SK-N-SH (cell line): ENCODE measurements around the gene TMEM63C. TPM values are rescaled to one million over a fixed set of nuclear protein-coding genes. Genes with fewer than 3 reads are reported as not detected.

Experiments used
- CTCF ChIA-PET: fragments of 300-600, 350-600 bp; formaldehyde crosslinking; extraction: SDS; loops from one replicate; lab custom pipeline; 2021; lab: Yijun Ruan, JAX
- POLR2A ChIA-PET: fragments of 350-600 bp; sonication (Branson Sonifier 250); formaldehyde crosslinking; extraction: SDS; loops from one replicate; lab custom pipeline; 2020; ENCODE audit warnings: antibody characterized with exemption, inconsistent platforms; lab: Yijun Ruan, JAX
- DNase-seq: peaks from one replicate; pipeline ENCODE4 v3.0.0; 2012
- H2AFZ ChIP-seq: fragments of 200-600 bp; sonication (generic); 2 replicates; pipeline ENCODE4 v1.8.1; 2016; ENCODE audit warnings: antibody characterized with exemption, mild to moderate bottlenecking, low read depth
- H3F3A ChIP-seq: fragments of 200-600 bp; sonication (generic); replicated peaks from 2 replicates; pipeline ENCODE3; 2016; ENCODE audit warnings: antibody characterized with exemption, mild to moderate bottlenecking; ENCODE audit not compliant: insufficient read depth
- H3K27ac ChIP-seq, 2 experiments: fragments of 200-500 bp in 1 of 2; fragments of 200-600 bp in 1 of 2; sonication (Bioruptor generic) in 1 of 2; sonication (generic), shearing (Covaris generic) in 1 of 2; 2 replicates each; pipeline versions ENCODE4 v1.5.1 to v1.6.1; 2014 to 2016; ENCODE audit warnings: low read depth in 2 of 2, inconsistent platforms in 1 of 2, low read length in 1 of 2, mild to moderate bottlenecking in 1 of 2, mixed read lengths in 1 of 2
- H3K27me3 ChIP-seq: fragments of 200-600 bp; sonication (generic), shearing (Covaris generic); 2 replicates; pipeline ENCODE4 v1.6.1; 2016; ENCODE audit warnings: mixed run types; ENCODE audit not compliant: insufficient read depth
- H3K36me3 ChIP-seq, 2 experiments: fragments of 200-500 bp in 1 of 2; fragments of 200-600 bp in 1 of 2; sonication (Bioruptor generic) in 1 of 2; sonication (generic) in 1 of 2; replicated peaks in 1 of 2; 2 replicates each; pipeline versions ENCODE3 to v1.5.1; 2014 to 2016; ENCODE audit warnings: low read length in 1 of 2, mild to moderate bottlenecking in 1 of 2; ENCODE audit not compliant: insufficient read depth in 2 of 2, control insufficient read depth in 1 of 2
- H3K4me1 ChIP-seq, 2 experiments: fragments of 200-500 bp in 1 of 2; fragments of 200-600 bp in 1 of 2; sonication (Bioruptor generic) in 1 of 2; sonication (generic), shearing (Covaris generic) in 1 of 2; 2 replicates each; pipeline versions ENCODE4 v1.5.1 to v1.6.1; 2014 to 2016; ENCODE audit warnings: low read depth in 1 of 2, low read length in 1 of 2, mixed run types in 1 of 2; ENCODE audit not compliant: insufficient read depth in 2 of 2, control insufficient read depth in 1 of 2
- H3K4me2 ChIP-seq: fragments of 200-600 bp; sonication (generic), shearing (Covaris generic); 2 replicates; pipeline ENCODE4 v1.6.1; 2017; ENCODE audit warnings: mixed run types
- H3K4me3 ChIP-seq, 2 experiments: fragments of 200-500 bp in 1 of 2; fragments of 200-600 bp in 1 of 2; sonication (Bioruptor generic) in 1 of 2; sonication (generic), shearing (Covaris generic) in 1 of 2; 2 replicates each; pipeline versions ENCODE4 v1.5.1 to v1.8.1; 2014 to 2016; ENCODE audit warnings: low read depth in 2 of 2, inconsistent platforms in 1 of 2, low read length in 1 of 2, mild to moderate bottlenecking in 1 of 2, mixed read lengths in 1 of 2, moderate library complexity in 1 of 2
- H3K79me2 ChIP-seq: fragments of 200-600 bp; sonication (generic); 2 replicates; pipeline ENCODE4 v1.8.1; 2017; ENCODE audit warnings: mild to moderate bottlenecking; ENCODE audit not compliant: insufficient read depth
- H3K9ac ChIP-seq: fragments of 200-600 bp; sonication (generic); 2 replicates; pipeline ENCODE4 v1.6.1; 2017; ENCODE audit warnings: mixed run types
- H3K9me2 ChIP-seq: fragments of 200-600 bp; sonication (generic); 2 replicates; pipeline ENCODE4 v1.6.1; 2017; ENCODE audit warnings: mixed run types
- H3K9me3 ChIP-seq: fragments of 200-600 bp; sonication (generic); 2 replicates; pipeline ENCODE4 v1.6.1; 2017; ENCODE audit warnings: mixed run types, mild to moderate bottlenecking, moderate library complexity
- H4K20me1 ChIP-seq: fragments of 200-600 bp; sonication (generic); 2 replicates; pipeline ENCODE4 v1.6.1; 2017; ENCODE audit warnings: mild to moderate bottlenecking, mixed run types; ENCODE audit not compliant: insufficient read depth
- EZH2phosphoT487 ChIP-seq: fragments of 200-600 bp; sonication (generic); IDR thresholded peaks from 2 replicates; pipeline ENCODE4 v1.6.1; 2017; ENCODE audit warnings: low read depth, mixed run types, mild to moderate bottlenecking, antibody characterized with exemption, moderate library complexity, borderline replicate concordance
- GABPA ChIP-seq: IDR thresholded peaks from 2 replicates; pipeline ENCODE4 v1.4.0; 2012; ENCODE audit warnings: low read depth, mild to moderate bottlenecking
- JUND ChIP-seq: IDR thresholded peaks from 2 replicates; pipeline ENCODE4 v1.4.0; 2012
- MAX ChIP-seq: IDR thresholded peaks from 2 replicates; pipeline ENCODE4 v1.4.0; 2012; ENCODE audit warnings: low read depth
- NFIC ChIP-seq: IDR thresholded peaks from 2 replicates; pipeline ENCODE4 v1.4.0; 2012; ENCODE audit warnings: borderline replicate concordance
- REST ChIP-seq: IDR thresholded peaks from 2 replicates; pipeline ENCODE4 v1.6.1; 2012; ENCODE audit warnings: mild to moderate bottlenecking, low read depth, low read length, moderate library complexity
- RXRA ChIP-seq: IDR thresholded peaks from 2 replicates; pipeline ENCODE4 v1.4.0; 2012; ENCODE audit warnings: low read depth, mild to moderate bottlenecking, borderline replicate concordance
- SMC3 ChIP-seq: IDR thresholded peaks from 2 replicates; pipeline ENCODE4 v1.6.1; 2012; ENCODE audit warnings: low read depth, low read length, improper control_type of control experiment
- YY1 ChIP-seq: IDR thresholded peaks from 2 replicates; pipeline ENCODE4 v1.4.0; 2012; ENCODE audit warnings: low read depth, mild to moderate bottlenecking
- WGBS: methylation state at CpG from one replicate; pipeline ENCODE4 v1.1.6; 2017; ENCODE audit warnings: low lambda C conversion rate; 5-methylcytosine and 5-hydroxymethylcytosine counted together
- polyA plus RNA-seq, 3 experiments: library from polyadenylated mRNA; depleted of rRNA; stranded (reverse); fragments of >200 nt; gene quantifications; 2 replicates each; pipeline ENCODE4 v1.2.3, GENCODE V29; 2012

TMEM63C gene
- polyA plus RNA-seq, 1 of the 3 experiments (the other 2 are of a cell fraction): 0.25 TPM

DNA sequence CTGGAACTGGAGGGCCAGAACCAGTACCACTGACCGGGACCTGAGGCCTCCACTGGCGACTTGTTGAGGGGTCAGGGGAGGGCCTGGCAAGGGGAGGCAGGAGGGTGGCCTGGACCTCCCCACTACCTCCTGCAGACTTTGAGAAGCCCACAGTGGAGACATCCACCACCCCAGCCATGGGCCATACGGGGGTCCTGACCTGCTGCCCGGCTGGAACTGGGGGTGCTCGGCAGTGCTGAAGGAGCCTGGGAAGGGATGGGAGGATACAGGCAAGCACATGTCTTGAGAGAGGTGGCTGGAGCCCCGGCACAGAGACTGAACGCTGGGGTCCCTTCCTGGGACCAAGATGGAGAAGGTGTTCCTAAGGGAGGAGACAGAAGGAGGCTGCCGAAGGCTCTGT is 75.1 kb downstream of the TMEM63C start:
- no peaks in the 10 kb centered on the region for H3K9me3 ChIP-seq
- no peaks in the 10 kb centered on the region; the same call in 1 of the 2 replicates for H3K27me3 ChIP-seq
- no peak overlapping the region for H3K4me3 ChIP-seq
- no peaks in the 10 kb centered on the region for H3K9me2 ChIP-seq
- H3K79me2 ChIP-seq: no peaks in the 10 kb centered on the region
- no peaks in the 10 kb centered on the region for H3K4me1 ChIP-seq
- WGBS: 59% methylated on average over 8 of the region's 8 CpGs
- H2AFZ ChIP-seq: no peak overlapping the region
- DNase-seq: no peak
- no peaks in the 10 kb centered on the region for H3F3A ChIP-seq
- no peak for TF ChIP-seq MAX
- no peak for TF ChIP-seq GABPA
- TF ChIP-seq, all 33 proteins: peak for 0
- Histone ChIP-seq H3K36me3 (no peaks in the 10 kb centered on the region), H3K27ac (no peak overlapping the region), H3K9ac (no peak overlapping the region), H3K4me2 (no peak overlapping the region), H4K20me1 (no peaks in the 10 kb centered on the region)
- ChIA-PET CTCF (interaction anchor here (1.0 kb wide), 1 partner anchor 10 kb away, joined by 3 read pairs; no protein-coding TSS in a partner anchor), POLR2A (no interaction called here)

GRCh38 chr14:77257700-77258099 is 76.1 kb downstream of the TMEM63C start:
- Histone ChIP-seq H3K9me2 (no peaks in the 10 kb centered on the region), H2AFZ (no peak overlapping the region), H3K4me2 (no peak overlapping the region), H3K4me3 (no peak overlapping the region), H3K9ac (no peak overlapping the region), H3K36me3 (no peaks in the 10 kb centered on the region), H3K27ac (no peak overlapping the region), H3F3A (no peaks in the 10 kb centered on the region), H3K4me1 (no peaks in the 10 kb centered on the region), H4K20me1 (no peaks in the 10 kb centered on the region), H3K9me3 (no peaks in the 10 kb centered on the region), H3K79me2 (no peaks in the 10 kb centered on the region), H3K27me3 (no peaks in the 10 kb centered on the region; the same call in 1 of the 2 replicates)
- ChIA-PET CTCF (interaction anchor here (0.6 to 1.4 kb wide), 4 partner anchors 11 to 296 kb away, joined by 3 to 5 read pairs (median 4); no protein-coding TSS in a partner anchor), POLR2A (no interaction called here)
- TF ChIP-seq JUND: no peak
- DNase-seq: no peak
- WGBS: 60% methylated on average over 8 of the region's 10 CpGs

GRCh38 chr14:77258566-77258965 is 77.0 kb downstream of the TMEM63C start:
- no peak for DNase-seq
- WGBS: 52% methylated on average over 4 of the region's 5 CpGs
- POLR2A ChIA-PET: no interaction called here

More at GRCh38 chr14:77258566-77258965, 77.0 kb downstream of the TMEM63C start:
- Histone ChIP-seq H3K79me2 (no peaks in the 10 kb centered on the region), H3K27me3 (peaks cover 5% of the 10 kb centered on the region; the same call in 1 of the 2 replicates), H3K27ac (no peak overlapping the region), H3K4me2 (no peak overlapping the region), H3K4me1 (no peaks in the 10 kb centered on the region), H4K20me1 (no peaks in the 10 kb centered on the region), H3K9ac (no peak overlapping the region), H3K4me3 (no peak overlapping the region), H3K9me2 (no peaks in the 10 kb centered on the region), H3K9me3 (no peaks in the 10 kb centered on the region), H3K36me3 (no peaks in the 10 kb centered on the region), H2AFZ (no peak overlapping the region), H3F3A (no peaks in the 10 kb centered on the region)
- CTCF ChIA-PET: interaction anchor here (0.7 to 1.3 kb wide), 3 partner anchors 10 to 118 kb away, joined by 3 to 5 read pairs (median 4); no protein-coding TSS in a partner anchor
- no peak for TF ChIP-seq NFIC
- TF ChIP-seq GABPA: no peak
- no peak for TF ChIP-seq JUND
- no peak for TF ChIP-seq SMC3
- TF ChIP-seq EZH2phosphoT487: no peak
- TF ChIP-seq YY1: no peak
- TF ChIP-seq RXRA: no peak
- TF ChIP-seq MAX: no peak
- TF ChIP-seq REST: no peak
